ENCODE measurements around the gene NSFL1C.

Gene NSFL1C

DNA sequence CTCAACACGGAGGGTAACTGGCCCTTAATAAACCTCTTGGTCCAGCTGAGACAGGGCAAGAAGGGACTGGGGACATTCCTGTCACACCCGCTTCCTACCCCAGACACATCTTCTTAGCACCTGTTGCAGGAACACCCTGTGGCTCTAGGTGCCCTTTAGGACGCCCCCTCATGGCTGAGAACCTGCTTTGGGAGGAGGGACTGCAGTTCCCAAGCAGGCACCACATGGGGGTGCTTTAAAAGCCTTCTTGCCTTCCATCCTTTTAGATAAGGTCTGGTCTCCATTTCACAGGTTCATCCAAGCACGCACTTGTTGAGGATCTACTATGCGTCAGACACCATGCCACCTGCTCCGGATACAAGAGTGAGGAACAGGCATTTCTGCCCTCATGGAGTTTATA lies 26.6 kb downstream of the NSFL1C start:
- Histone ChIP-seq H3K27me3 (replicated peaks; ENCODE audit: control insufficient read depth, insufficient read depth, low read length) (no peaks in the 10 kb centered on the region), H3K4me3 (replicated peaks; ENCODE audit: low read depth, low read length) (no peak overlapping the region), H3K36me3 (ENCODE audit: control insufficient read depth, insufficient read depth, low read length) (peaks cover 17% of the 10 kb centered on the region)
- TF ChIP-seq, protein P1, sequence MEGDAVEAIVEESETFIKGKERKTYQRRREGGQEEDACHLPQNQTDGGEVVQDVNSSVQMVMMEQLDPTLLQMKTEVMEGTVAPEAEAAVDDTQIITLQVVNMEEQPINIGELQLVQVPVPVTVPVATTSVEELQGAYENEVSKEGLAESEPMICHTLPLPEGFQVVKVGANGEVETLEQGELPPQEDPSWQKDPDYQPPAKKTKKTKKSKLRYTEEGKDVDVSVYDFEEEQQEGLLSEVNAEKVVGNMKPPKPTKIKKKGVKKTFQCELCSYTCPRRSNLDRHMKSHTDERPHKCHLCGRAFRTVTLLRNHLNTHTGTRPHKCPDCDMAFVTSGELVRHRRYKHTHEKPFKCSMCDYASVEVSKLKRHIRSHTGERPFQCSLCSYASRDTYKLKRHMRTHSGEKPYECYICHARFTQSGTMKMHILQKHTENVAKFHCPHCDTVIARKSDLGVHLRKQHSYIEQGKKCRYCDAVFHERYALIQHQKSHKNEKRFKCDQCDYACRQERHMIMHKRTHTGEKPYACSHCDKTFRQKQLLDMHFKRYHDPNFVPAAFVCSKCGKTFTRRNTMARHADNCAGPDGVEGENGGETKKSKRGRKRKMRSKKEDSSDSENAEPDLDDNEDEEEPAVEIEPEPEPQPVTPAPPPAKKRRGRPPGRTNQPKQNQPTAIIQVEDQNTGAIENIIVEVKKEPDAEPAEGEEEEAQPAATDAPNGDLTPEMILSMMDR (IDR thresholded peaks at IDR 0.05; ENCODE audit: insufficient read depth, low read length, poor library complexity, severe bottlenecking): peak; percentile 73
- DNase-seq (ENCODE audit: extremely low read depth, insufficient read length): no peak

DNA sequence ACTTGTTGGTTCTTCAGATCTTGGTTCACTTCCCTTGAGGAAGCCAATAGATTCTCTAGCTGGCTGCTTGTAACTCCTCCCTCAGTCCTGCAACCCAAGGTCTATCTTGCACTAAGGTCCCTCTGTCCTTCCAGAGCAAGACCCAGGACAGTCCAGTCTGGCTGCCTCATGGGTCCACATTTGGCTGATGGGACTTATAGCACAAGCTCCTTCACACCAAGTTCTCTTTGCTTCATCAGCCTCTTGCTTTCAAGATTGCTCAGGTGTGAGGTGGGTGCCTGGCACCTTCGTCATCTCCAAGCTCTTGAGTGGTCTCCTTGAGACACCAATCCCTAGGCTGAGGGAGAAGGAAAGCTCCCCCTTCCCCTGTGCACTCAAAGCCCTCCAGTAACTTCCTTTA lies 28.3 kb downstream of the NSFL1C start:
- TF ChIP-seq, protein P1 (IDR thresholded peaks at IDR 0.05; ENCODE audit: insufficient read depth, low read length, poor library complexity, severe bottlenecking): no peak
- DNase-seq (ENCODE audit: extremely low read depth, insufficient read length): no peak
- no peaks in the 10 kb centered on the region for H3K27me3 ChIP-seq (replicated peaks; ENCODE audit: control insufficient read depth, insufficient read depth, low read length)
- H3K4me3 ChIP-seq (replicated peaks; ENCODE audit: low read depth, low read length): no peak overlapping the region
- H3K36me3 ChIP-seq (ENCODE audit: control insufficient read depth, insufficient read depth, low read length): peaks cover 3% of the 10 kb centered on the region

DNA sequence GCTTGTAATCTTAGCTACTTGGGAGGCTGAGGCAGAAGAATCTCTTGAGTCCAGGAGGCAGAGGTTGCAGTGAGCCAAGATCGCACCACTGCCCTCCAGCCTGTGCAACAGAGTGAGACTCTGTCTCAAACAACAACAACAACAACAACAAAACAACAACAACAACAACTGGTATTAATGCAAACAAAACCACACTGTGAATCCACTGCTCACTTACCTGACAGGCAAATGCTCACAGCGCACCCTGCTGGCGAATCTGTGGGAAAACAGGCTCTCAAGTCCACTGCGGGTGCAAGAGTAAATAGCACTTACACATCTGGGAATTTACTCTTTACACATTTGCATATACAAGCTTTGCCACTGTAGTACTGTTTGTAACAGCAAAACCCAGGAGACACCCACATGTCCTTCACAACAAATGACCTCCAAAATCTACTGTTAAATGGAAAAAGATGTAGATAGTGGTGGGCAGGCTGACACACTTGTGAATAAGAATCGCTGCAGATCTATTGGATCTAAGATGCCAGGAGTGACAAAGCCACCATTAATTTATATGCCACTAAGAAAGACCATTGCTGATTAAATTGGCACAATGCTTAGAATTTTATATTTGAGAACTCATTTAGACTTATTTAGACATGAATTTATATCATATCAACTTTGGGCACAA lies 29.3 kb downstream of the NSFL1C start:
- no peaks in the 10 kb centered on the region for H3K27me3 ChIP-seq (replicated peaks; ENCODE audit: control insufficient read depth, insufficient read depth, low read length)
- TF ChIP-seq, protein P1 (IDR thresholded peaks at IDR 0.05; ENCODE audit: insufficient read depth, low read length, poor library complexity, severe bottlenecking): peak; percentile 83

DNA sequence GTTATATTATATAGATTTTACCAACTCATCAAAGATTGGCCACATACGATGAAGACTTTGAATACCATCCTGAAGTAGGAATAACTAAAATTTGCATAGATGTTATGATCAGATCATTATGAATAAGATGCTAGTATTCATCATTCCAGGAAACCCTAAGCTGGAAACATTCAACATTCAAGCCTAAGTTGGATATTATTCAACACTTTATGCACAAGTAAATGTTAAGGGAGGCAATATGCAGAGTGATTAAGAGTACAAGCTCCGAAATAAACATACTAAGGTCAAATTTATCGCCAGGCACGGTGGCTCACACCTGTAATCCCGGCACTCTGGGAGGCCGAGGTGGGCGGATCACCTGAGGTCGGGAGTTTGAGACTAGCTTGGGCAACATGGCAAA lies 30.4 kb downstream of the NSFL1C start:
- H3K36me3 ChIP-seq (ENCODE audit: control insufficient read depth, insufficient read depth, low read length): no peaks in the 10 kb centered on the region; the same call in 1 of the 2 replicates
- H3K27me3 ChIP-seq (replicated peaks; ENCODE audit: control insufficient read depth, insufficient read depth, low read length): no peaks in the 10 kb centered on the region
- no peak overlapping the region for H3K4me3 ChIP-seq (replicated peaks; ENCODE audit: low read depth, low read length)
- DNase-seq (ENCODE audit: extremely low read depth, insufficient read length): no peak
- TF ChIP-seq, protein P1 (IDR thresholded peaks at IDR 0.05; ENCODE audit: insufficient read depth, low read length, poor library complexity, severe bottlenecking): no peak

More for the DNA sequence above, 29.3 kb downstream of the NSFL1C start:
- H3K36me3 ChIP-seq (ENCODE audit: control insufficient read depth, insufficient read depth, low read length): no peaks in the 10 kb centered on the region; the same call in 1 of the 2 replicates
- H3K4me3 ChIP-seq (replicated peaks; ENCODE audit: low read depth, low read length): no peak overlapping the region
- peak; percentile 36 for DNase-seq (ENCODE audit: extremely low read depth, insufficient read length)

DNA sequence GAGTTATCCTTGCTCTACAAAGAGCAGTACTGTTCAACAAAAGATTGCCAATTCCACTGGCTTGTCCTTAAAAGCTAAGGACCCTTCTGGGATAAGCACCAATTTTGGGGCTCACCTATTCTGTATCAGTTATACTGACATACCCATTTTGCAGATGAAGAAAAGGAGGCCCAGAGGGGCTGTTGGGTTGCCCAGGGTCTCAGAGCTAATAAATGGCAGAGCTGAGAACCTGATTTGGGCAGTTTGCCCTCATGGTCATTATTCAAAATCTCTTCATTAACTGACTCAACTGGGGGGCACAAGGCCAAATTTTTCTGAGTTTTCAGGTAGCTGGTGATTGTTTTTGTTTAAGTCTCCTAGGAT lies 31.3 kb downstream of the NSFL1C start:
- Histone ChIP-seq H3K4me3 (replicated peaks; ENCODE audit: low read depth, low read length) (no peak overlapping the region), H3K36me3 (ENCODE audit: control insufficient read depth, insufficient read depth, low read length) (no peaks in the 10 kb centered on the region; the same call in 1 of the 2 replicates), H3K27me3 (replicated peaks; ENCODE audit: control insufficient read depth, insufficient read depth, low read length) (no peaks in the 10 kb centered on the region)
- TF ChIP-seq, protein P1 (IDR thresholded peaks at IDR 0.05; ENCODE audit: insufficient read depth, low read length, poor library complexity, severe bottlenecking): no peak
- DNase-seq (ENCODE audit: extremely low read depth, insufficient read length): no peak
